ENCODE data around the gene KLHL11.

The KLHL11 gene

GRCh38 chr17:41895617-41896016 lies 30.4 kb upstream of the KLHL11 start:
- no peak for ATAC-seq (ENCODE audit: low read depth)
- no peak overlapping the region for H3K27ac ChIP-seq (ENCODE audit: poor library complexity, severe bottlenecking)
- TF ChIP-seq CTCF (IDR thresholded peaks at IDR 0.05; ENCODE audit: poor library complexity, severe bottlenecking), result no peak
- peaks cover 89% of the 10 kb centered on the region for H3K36me3 ChIP-seq (ENCODE audit: low read depth)
- H3K4me3 ChIP-seq (ENCODE audit: severe bottlenecking), result no peak overlapping the region
- no peaks in the 10 kb centered on the region for H3K9me3 ChIP-seq (ENCODE audit: severe bottlenecking)
- no peak for DNase-seq (ENCODE audit: low spot score)
- no peaks in the 10 kb centered on the region for H3K4me1 ChIP-seq (ENCODE audit: insufficient read depth, poor library complexity, severe bottlenecking)
- no peaks in the 10 kb centered on the region for H3K27me3 ChIP-seq (ENCODE audit: insufficient read depth, poor library complexity, severe bottlenecking)

GRCh38 chr17:41894791-41895331 lies 29.6 kb upstream of the KLHL11 start:
- no peak for TF ChIP-seq CTCF (IDR thresholded peaks at IDR 0.05; ENCODE audit: poor library complexity, severe bottlenecking)
- H3K27me3 ChIP-seq (ENCODE audit: insufficient read depth, poor library complexity, severe bottlenecking), result no peaks in the 10 kb centered on the region
- H3K4me1 ChIP-seq (ENCODE audit: insufficient read depth, poor library complexity, severe bottlenecking), result no peaks in the 10 kb centered on the region
- no peak overlapping the region for H3K4me3 ChIP-seq (ENCODE audit: severe bottlenecking)
- H3K9me3 ChIP-seq (ENCODE audit: severe bottlenecking), result no peaks in the 10 kb centered on the region
- H3K27ac ChIP-seq (ENCODE audit: poor library complexity, severe bottlenecking), result no peak overlapping the region
- peaks cover 91% of the 10 kb centered on the region for H3K36me3 ChIP-seq (ENCODE audit: low read depth)
- no peak for ATAC-seq (ENCODE audit: low read depth)
- no peak for DNase-seq (ENCODE audit: low spot score)

- Histone ChIP-seq H3K4me3 (ENCODE audit: severe bottlenecking) (no peak overlapping the region), H3K27me3 (ENCODE audit: insufficient read depth, poor library complexity, severe bottlenecking) (no peaks in the 10 kb centered on the region), H3K9me3 (ENCODE audit: severe bottlenecking) (no peaks in the 10 kb centered on the region), H3K4me1 (ENCODE audit: insufficient read depth, poor library complexity, severe bottlenecking) (no peaks in the 10 kb centered on the region), H3K27ac (ENCODE audit: poor library complexity, severe bottlenecking) (no peak overlapping the region), H3K36me3 (ENCODE audit: low read depth) (peaks cover 93% of the 10 kb centered on the region)
- ATAC-seq (ENCODE audit: low read depth), result no peak
- no peak for TF ChIP-seq CTCF (IDR thresholded peaks at IDR 0.05; ENCODE audit: poor library complexity, severe bottlenecking)
- no peak for DNase-seq (ENCODE audit: low spot score)
Observed at GRCh38 chr17:41893384-41893783, 28.2 kb upstream of the KLHL11 start.

GRCh38 chr17:41892021-41892376 lies 26.8 kb upstream of the KLHL11 start:
- Histone ChIP-seq H3K4me1 (ENCODE audit: insufficient read depth, poor library complexity, severe bottlenecking) (no peaks in the 10 kb centered on the region), H3K27me3 (ENCODE audit: insufficient read depth, poor library complexity, severe bottlenecking) (no peaks in the 10 kb centered on the region), H3K9me3 (ENCODE audit: severe bottlenecking) (no peaks in the 10 kb centered on the region), H3K27ac (ENCODE audit: poor library complexity, severe bottlenecking) (no peak overlapping the region), H3K36me3 (ENCODE audit: low read depth) (peaks cover 93% of the 10 kb centered on the region), H3K4me3 (ENCODE audit: severe bottlenecking) (no peak overlapping the region)
- no peak for DNase-seq (ENCODE audit: low spot score)
- no peak for TF ChIP-seq CTCF (IDR thresholded peaks at IDR 0.05; ENCODE audit: poor library complexity, severe bottlenecking)
- no peak for ATAC-seq (ENCODE audit: low read depth)

GRCh38 chr17:41891135-41892020 lies 26.2 kb upstream of the KLHL11 start:
- ATAC-seq (ENCODE audit: low read depth) (no peak), DNase-seq (ENCODE audit: low spot score) (no peak)
- TF ChIP-seq CTCF (IDR thresholded peaks at IDR 0.05; ENCODE audit: poor library complexity, severe bottlenecking), result no peak
- H3K4me1 ChIP-seq (ENCODE audit: insufficient read depth, poor library complexity, severe bottlenecking), result no peaks in the 10 kb centered on the region
- no peaks in the 10 kb centered on the region for H3K9me3 ChIP-seq (ENCODE audit: severe bottlenecking)
- no peak overlapping the region for H3K27ac ChIP-seq (ENCODE audit: poor library complexity, severe bottlenecking)
- H3K27me3 ChIP-seq (ENCODE audit: insufficient read depth, poor library complexity, severe bottlenecking), result no peaks in the 10 kb centered on the region
- peaks cover 93% of the 10 kb centered on the region for H3K36me3 ChIP-seq (ENCODE audit: low read depth)
- no peak overlapping the region for H3K4me3 ChIP-seq (ENCODE audit: severe bottlenecking)

Measured in RWPE2 (cell line).